ACHN (cell line): ENCODE data around the gene TMEM179.

Source experiments
- DNase-seq: peaks from one replicate; pipeline ENCODE4 v3.0.0-alpha.2; 2015
- in situ Hi-C: cut with HindIII; loops from 2 replicates; pipeline ENCODE4 v1.10.0; 2017; ENCODE audit warnings: low sequenced_read_pairs, low pct_ligation_motif_present, low pct_unique_long_range_greater_than_20kb

TMEM179 gene

DNA sequence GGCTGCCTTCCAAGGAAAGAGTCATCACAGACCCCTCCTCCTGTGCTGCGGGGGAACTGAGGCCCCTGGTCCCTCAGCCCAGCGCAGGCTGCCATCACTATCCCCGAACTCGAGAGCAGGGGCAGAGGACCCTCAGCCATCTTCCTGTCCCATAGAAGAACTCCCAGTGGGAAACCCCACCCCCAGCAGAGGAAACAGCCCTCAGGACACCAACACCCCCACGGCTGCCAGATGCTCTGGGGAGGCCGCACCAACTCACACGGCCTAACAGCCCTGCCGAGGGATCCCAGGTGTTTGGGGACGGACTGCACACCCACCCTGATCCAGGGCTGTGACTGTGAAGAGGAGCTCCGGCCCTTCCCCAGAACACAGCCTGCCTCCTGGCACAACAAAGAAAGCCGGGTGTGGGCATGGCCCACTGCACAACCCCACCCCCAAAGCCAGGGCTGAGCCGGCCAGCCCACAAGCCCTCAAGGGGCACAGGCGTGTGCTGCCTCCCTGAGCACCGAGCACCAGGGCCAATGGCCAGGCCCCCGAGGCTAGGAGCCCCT, 41.3 kb downstream of the TMEM179 start:
- in situ Hi-C loops: no loop called here
- no peak for DNase-seq

DNA sequence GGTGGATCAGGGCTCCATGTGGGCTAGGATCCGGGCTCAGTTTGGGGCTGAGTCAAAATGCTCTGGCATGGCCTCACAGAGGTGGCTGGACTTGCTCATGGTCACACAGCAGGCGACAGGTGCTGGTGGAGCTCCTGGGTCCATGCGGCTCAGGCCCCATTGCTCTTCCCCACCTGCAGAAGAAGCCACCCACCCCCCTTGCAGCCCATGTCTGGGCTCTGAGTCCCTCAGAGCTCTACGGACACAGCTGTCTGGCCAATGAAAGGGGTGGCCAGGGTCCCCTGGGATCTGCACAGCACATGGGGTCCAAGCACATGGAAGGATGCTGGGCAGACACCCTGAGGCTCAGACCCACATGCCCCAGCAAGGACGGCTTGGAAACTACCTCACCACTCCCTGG, 42.0 kb downstream of the TMEM179 start:
- no peak for DNase-seq
- in situ Hi-C loops: no loop called here

DNA sequence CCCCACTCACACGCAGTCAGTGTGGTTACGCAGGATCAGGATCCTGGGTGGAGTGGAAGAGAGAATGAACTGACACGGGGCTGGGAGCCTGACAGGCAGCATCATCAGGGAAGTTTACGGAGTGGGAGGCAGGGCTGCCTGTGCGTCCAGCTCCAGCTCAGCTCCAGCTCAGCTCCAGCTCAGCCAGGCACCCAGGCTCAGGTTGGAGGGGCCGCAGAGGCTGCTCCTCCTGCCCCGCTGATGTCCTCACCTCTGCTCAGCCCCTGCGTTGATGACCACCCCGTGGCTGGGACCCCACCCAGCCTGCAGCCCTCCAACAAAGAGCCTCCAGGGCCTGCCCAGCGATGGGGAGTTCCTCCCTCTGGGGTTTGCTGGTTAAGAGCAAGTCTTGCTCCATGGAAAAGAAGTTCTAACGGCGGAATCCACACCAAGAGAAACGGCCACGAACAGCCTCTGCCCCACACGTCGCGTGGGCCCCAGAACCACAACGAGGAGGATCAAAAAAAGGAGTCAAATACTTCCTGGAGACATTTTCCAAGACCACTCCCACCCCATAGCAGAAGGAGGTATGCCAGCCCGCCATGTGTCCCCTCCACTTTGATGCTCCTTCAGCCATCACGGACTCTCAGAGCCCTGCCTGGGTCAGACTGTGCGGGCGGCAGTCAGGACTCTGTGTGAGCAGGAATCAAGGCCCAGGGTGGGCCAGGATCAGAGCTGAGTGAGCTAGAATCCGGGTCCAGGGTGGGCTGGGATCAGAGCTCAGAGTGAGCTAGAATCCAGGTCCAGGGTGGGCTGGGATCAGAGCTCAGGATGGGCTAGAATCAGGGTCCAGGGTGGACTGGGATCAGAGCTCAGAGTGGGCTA, 42.7 kb downstream of the TMEM179 start:
- in situ Hi-C loops: no loop called here
- DNase-seq: no peak

DNA sequence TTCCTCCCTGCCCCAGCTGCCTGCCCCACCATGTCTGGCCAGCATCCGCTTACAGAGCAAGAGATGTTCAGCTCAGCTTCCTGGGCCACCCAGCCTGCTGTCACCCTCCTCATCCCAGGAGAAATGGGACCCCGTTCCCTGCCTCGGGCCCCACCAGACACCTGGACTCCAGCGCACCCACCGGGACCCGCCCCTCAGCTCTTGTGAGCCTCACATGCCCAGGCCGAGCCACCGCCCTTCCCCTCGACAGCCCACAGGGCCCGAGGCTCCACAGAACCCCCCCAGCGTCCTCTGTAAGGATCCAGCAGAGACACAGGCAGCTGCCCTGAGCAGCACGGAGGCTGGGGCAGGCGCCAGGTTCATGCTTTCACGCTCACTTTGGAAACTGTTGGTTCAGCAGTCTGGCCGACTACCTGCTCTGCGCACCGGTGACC, 43.4 kb downstream of the TMEM179 start:
- DNase-seq: no peak
- in situ Hi-C loops: no loop called here

DNA sequence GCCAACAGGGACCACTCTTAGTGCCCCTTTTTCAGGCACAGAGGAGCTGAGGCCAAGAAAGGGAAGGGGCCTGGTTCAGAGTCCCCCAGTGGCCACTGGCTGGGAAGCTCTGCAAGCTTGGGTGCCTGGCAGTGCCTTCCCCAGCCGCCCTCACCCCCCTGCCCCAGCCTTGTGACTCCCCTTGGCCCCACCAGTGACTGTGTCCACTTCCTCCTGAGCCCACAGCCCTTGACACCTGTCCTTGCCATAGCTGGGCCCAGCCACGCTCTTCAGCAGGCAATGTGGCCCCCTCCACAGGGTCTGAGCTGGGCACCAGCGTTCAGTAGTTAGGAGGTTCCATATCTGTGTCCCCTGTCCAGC, 44.0 kb downstream of the TMEM179 start:
- in situ Hi-C loops: no loop called here

DNA sequence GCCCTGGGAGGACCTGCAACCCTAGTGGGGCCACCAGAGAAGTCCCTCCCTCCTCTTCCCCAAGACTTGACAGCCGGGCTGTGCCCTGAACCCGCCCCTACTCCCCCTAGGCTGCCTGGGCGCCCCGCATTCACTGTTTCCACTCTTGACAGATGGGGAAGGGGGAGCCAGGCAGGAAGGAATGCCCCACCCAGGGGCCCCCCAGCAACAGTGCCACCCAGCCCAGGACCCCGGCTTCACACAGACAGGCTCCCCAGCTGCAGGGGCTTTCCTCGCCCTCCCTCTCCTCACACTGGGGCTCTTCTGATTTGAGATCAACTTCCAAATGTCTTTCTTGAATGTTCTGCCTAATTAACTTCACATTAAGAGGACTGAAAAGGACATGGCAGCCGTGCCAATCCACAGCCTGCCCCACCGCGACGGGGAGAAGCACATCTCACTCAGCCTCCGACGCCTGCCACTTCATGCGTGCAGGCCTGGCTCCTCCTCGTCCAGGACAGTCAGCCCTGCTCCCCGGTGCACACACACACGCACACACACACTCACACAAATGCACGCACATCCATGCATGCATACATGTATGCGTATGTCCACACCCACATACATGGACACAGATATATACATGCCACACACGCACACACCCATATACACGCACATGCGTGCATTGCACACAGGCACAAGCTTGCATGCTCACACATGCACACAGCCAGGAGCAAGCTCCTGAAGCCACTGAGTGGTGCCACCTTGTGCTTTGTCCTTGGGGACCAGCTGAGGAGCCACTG, 44.6 kb downstream of the TMEM179 start:
- in situ Hi-C loops: no loop called here
- no peak for DNase-seq

More for the DNA sequence above, 44.0 kb downstream of the TMEM179 start:
- DNase-seq: no peak

DNA sequence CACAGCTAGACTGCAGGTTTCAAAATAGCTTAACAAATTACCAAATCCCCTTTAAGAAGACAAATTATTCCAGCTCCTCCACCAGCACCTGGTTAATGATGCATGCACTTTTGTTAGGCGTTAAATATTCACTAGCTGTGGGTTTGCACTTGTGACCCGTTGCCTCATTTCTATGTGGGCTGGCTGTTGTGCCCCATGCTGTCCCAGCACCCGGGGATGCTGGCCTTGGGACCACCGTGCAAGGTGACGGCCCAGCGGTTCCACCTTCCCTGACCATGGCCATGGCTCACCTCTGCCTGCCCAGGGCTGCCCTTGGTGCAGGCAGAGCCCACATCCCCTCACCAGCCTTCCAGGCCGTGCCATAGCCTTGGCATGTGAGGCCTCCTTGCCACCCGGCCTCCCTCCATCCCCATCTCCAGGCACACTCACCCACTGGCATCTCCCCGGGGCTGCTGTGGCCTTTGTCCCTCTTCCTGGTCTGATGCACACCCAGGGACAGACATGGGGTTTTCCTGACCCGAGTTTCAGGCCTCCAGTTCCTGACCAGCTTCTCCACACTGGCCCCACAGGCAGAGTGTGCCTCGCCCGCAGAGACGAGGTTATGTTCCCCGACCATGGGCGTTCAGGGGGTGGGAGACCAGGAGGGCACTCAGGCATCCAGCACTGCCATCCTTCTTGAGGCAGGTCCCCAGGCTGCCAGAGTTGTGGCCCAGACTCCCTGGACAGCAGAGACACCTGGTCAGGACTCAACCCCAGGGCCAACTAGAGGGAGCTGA, 45.4 kb downstream of the TMEM179 start:
- DNase-seq: peak; percentile 45
- in situ Hi-C loops: no loop called here

DNA sequence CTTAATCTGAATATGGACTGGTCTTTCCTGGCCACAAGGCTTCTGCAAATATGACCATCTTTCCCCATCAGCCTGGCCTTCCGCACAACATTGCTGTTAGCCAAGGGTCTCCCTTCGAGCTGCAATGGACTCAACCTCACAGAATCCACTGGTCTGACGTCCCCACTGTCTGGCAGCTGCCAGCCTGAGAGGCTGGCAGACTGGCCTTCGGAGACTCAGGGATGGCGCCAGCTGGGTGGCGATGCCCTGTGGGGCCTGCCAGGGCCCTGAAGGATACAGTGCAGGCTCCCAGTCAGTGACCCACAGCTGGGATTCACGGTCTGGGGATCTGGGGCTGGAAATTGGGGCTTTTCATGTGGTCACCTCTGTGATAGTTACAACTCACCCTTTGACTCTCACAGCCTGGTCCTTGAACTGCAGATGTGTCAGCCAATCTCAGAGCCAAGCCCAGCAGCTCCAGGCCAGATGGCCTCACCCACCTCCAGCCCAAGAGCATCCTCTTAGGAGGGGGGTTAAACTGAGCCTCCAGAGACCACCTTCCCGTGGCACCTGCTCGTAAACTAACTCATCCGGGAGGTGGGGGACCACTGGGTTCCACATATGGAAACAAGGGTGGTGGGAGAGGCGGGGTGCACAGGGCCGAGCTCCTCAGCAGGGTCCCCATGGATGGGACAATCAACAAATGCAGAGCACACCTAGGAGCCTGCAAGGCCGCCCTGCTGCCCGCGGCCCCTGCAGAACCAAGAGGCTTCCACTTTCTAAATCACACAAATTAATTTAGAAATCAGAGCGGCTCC, 46.1 kb downstream of the TMEM179 start:
- in situ Hi-C loops: no loop called here
- peak; percentile 27 for DNase-seq

DNA sequence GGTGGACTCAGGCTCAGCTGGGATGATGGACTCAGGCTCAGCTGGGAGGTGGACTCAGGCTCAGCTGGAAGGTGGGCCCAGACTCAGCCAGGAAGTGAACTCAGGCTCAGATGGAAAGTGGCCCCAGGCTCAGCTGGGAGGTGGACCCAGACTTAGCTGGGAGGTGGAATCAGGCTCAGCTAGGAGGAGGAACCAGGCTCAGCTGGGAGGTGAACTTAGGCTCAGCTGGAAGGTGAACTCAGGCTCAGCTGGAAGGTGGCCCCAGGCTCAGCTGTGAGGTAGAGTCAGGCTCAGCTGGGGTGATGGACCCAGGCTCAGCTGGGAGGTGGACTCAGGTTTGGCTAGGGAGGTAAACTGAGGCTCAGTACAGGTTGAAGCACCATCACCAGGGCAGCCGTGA, 46.8 kb downstream of the TMEM179 start:
- no peak for DNase-seq
- in situ Hi-C loops: no loop called here

DNA sequence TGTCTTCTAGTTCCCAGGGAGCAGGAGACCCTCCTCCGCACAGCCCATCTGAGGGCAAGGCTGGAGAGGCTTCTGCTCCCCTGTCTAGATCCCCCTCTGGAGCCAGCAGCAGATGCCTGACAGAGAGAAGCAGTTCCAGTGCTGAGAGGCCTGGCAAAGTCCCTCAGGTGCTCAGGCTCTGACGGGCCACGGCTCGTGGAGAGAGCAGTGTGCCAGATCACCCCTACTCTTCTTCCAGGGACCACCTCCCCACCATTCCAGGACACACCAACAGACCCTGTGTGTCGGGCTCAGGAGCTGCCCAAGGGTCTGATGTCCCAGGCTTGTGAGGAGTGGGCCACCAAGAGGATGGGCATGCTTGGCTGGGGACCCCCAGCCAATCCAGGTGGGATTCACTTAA, 47.5 kb downstream of the TMEM179 start:
- no peak for DNase-seq

DNA sequence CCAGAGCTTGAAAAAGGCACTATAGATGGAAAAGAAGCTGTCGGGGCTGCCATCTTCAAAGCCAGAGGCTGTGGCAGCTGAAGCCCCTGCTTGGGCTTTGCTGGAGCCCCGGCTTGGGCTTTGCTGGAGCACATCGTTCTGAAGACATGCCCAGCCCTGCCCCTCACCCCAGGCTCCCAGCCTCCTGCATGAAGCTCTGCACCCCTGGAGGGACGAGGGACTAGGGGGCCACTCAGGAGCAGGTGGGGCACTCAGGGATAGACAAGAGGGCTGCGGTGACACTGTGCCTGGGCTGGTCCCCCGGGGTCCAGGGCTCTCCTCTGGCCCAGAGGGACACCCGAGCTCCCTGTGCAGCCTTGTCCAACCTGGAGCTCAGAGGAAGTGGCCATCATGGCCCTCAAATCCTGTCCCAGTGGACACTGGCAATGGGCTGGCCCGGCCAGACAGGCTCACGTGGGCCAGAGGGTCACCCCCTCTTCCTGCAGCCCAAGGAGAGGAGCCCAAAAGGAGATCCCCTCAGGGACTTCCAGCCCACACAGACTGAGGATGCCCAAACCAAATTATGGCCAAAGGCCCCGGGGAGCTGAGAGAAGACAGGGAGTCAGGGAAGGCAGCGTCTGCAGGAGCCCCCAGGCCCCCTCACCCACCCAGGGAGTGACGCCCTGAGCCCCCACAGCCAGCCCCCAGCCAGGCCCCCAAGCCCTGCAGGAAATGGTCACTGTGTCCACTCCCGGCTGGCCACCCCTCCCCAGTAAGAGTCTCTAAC, 48.1 kb downstream of the TMEM179 start:
- no peak for DNase-seq
- in situ Hi-C loops: no loop called here

More for the DNA sequence above, 47.5 kb downstream of the TMEM179 start:
- in situ Hi-C loops: no loop called here

DNA sequence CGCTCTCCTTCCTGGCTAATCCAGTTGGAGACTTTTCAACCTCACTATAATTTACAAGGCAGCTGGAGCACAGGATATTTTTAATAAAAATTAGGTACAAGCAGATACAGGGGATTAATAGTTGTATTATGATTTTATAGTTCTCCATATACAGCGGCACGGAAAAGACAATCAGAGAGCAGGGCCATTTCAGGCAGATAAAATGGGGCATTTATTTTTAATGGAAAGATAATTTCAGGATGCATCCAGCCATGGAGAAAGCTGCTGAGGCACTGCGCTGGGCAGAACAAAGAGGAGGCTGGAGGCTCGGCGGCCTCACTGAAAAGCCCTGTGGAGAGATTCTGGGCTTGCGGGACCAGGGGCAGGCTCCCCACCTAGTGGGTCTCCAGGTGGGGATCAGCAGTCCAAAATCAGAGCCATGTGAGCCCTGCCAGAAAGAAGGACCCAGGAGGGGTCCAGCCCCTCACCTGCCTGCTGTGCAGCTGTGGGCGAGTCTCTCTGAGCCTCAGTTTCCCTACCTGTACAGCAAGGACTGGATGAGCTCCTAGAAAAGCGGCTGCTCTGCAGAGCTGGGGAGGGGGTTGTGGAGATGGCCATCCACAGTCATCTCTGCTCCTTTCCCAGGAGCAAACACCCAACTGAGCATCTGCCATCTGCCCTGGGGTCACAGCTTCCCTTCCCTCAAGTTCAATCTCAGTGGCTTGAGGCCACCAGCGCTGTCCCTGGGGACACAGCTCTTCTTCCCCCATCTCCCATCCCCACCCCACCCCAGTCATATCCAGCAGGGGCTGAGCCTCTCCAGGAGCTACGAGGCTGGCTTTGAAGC, 48.9 kb downstream of the TMEM179 start:
- in situ Hi-C loops: no loop called here
- no peak for DNase-seq

DNA sequence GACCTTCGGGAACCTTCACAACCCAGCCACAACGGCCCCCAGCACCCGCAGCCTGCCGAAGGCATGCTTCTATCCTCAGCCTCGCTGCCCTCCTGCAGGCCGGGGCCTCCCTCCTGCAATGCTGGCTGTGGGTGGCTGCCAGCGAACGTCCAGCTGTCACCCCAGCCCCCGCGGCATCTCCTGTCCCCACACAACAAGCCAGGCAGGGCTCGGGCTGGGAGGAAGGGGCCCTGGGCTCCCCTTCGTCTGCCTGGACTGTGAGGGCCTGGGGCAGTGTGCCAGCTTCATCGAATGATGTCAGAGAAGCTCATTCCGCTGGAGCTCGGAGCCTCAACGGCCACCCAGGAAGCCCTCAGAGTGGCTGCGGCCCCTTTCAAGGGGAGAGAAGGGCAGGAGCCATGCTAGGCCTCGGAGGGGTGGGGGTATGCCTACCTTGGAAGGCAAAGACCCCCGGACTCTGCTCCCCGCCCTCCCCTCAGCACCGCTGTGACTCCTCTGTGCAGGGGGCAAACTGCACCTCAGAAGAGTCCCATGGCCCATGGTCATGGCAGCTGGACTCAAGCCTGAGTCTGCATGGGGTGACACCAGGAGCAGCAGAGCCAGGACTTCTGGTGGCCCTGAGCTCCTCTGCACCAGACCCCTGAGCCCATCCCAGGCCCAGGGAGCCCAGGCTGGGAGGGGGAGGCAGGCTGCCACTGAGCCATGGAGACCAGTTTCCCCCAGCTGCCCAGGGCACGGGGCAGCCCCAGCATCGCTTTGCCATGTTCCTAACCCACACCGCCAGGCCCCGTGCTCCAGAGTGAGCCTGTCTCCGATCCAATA, 49.8 kb downstream of the TMEM179 start:
- no peak for DNase-seq
- in situ Hi-C loops: no loop called here

DNA sequence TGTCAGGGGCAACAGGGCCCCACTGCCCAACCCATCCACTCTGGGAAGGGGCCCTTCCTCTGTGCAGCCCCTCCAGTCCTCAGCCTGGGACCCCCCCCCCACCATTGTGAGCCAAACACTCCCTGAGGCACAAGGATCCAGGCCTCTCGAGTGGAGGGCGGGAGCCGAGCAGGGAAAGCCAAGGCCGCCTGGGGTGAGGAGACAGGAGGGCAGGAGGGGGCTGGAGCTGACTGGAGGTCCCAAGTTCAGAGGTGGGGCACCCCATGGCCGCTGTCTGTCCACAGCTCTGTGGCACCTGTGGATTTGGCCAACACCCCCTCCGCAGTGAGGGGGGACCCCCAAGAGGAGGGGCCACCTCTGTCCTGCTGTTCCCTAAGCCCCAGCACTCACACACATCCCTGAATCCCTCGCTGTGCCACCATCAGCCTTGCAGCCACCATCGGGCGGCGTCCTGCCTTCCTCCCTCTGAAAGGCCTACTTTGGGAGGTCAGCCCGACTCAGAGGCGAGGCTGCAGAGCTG, 50.4 kb downstream of the TMEM179 start:
- in situ Hi-C loops: no loop called here
- DNase-seq: no peak

DNA sequence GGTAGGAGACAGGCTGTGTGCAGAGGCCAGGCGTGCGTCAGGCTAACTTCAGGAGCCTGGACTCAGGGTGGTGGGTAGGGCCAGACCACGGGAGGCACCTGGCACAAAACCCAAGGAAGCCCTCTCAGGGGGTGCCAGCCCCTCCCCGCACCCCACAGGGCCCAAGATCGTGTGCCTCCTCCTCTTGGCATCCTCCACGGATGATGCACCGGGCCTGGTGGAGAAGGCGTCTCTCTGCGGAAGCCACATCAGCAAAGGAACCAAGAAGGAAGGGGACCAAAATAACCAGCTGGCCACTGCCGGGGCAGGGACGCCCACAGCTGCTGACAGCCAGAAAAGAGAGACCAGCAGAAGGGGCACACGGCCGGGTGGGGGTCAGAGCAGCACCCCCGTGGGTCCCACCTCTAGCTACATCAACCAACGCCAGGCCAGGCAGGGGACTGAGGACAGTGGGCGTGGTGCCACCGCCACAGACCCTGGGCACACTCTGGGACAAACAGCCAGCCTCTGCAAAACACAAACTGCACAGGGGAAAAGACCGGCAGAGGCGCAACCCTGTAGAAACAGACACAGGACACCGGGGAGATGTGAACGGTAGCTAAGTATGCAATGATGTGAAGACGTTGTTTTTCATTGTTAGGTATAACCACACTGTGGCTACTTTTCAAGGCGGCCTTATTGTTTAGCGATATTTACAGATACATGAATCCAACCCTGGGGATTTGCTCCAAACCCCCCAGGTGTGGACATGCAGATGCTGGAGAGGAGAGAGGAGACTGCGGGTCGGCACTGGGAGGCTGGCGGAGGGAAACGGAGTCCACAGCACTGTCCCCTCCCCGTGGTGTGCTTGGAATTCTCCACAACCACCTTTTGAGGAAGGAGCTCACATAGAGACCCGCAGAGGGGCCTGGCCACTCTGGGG, 51.1 kb downstream of the TMEM179 start:
- in situ Hi-C loops: no loop called here

More for the DNA sequence above, 51.1 kb downstream of the TMEM179 start:
- DNase-seq: no peak
